HG02623 (cell line): Measurements from ENCODE around the gene ELOVL5.
"Not testable (repeated sequence)": the region's sequence is repeated elsewhere in the genome, so short reads cannot be mapped to it uniquely, and the experiment has no call there.

Experiments used
- ATAC-seq: cut with Tn5 transposase; IDR thresholded peaks from one replicate; pipeline ENCODE4 v1.9.1; 2021; ENCODE audit warnings: moderate library complexity; ENCODE audit not compliant: unreplicated experiment

ELOVL5 gene

DNA sequence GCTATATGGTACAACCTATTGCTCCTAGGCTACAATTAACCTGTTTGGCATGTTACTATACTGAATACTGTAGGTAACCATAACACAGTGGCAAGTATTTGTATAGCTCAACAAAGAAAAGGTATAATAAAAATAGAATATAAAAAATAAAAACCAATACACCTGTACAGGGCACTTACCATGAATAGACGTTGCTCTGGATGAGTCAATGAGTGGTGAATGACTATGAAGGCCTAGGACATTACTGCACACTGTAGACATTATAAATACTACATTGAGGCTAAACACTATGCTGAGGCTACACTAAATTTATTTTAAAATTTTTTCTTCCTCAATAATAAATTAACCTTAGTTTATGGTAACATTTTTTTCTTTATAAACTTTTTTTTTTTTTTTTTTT is 18.6 kb downstream of the ELOVL5 start:
- no peak for ATAC-seq

DNA sequence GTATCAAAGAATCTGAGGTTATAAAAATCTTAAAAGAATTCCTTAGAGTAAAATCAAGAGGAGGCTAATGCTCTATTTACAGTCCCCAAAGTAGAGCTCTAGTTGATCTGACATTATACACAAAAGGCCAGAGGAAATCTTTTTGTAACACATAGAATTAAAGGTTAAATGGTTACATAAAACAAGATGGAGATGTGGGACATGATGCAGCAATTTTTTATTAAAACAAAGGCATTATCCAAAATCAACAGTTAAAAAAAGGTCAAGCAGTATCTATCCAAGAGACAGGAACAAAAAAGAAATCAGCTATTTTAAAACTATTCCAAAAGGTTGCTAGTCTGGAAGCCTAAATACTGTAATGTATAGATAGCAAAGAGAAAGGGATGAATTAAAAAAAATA is 20.4 kb downstream of the ELOVL5 start:
- ATAC-seq = no peak

DNA sequence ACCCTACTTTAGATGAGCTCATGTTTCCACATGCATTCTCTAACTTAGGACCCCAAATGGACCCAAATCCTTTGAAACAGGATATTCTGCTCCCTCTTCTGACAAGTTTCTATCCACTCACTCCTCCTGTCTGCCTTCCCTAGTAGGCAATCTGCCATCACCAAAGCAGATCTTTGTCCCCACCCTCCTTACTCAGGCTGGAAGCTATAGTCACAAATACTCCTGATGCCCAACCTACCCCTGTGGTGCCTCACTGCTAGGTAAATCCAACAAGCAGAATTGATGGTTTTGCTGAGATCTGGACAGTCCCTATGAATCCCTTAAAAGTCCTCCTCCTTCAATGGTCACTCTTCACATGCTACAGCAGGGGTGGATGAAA is 21.7 kb downstream of the ELOVL5 start:
- no peak for ATAC-seq

DNA sequence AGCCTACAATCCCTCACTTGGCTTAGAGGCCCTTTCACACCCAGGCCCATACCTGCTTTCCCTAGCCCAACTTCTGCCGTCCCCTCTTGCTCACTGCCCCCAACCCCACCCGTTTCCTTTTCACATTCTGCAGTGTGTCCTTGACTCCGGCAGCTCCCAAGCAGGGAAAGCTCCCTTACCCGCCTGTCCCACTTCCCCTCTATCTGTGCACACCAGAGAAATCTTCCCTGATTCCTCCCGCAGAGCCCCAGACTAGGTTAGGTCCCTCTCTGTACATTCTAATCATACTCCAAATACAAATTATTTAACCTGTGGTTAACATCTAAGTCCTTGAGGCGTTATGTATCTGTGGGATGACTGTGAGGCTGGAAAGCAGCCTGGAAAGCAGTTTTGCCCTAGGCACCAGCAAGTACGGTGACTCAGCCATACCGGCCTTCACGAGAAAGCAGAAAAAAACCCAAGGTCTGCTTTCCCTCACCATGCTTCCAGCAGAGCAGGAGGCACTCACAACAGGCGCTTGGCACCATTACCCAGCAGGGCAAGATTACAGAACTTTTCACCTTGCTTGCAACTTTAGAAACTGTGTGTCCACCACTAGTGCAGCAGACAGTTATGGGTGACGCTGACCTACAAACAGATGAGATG is 22.3 kb downstream of the ELOVL5 start:
- no peak for ATAC-seq

DNA sequence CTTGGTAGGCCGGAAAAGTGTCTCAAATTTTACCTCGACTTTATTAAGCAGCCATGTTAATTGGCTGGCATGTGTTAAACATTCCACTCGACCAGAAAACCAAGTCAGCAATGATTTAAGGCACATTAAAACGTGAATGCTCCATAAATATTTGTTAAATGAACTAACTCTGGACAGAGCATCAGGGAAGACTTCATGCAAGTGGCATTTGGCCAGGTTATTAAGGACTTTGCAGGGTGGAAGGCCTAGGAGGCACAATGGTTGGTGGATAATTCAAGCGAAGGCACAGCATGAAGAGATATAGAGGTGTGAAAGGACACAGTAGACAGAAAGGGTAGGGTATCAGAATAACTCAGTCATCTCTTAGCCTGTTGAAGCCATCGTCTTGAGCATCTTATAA is 23.0 kb downstream of the ELOVL5 start:
- ATAC-seq = no peak

DNA sequence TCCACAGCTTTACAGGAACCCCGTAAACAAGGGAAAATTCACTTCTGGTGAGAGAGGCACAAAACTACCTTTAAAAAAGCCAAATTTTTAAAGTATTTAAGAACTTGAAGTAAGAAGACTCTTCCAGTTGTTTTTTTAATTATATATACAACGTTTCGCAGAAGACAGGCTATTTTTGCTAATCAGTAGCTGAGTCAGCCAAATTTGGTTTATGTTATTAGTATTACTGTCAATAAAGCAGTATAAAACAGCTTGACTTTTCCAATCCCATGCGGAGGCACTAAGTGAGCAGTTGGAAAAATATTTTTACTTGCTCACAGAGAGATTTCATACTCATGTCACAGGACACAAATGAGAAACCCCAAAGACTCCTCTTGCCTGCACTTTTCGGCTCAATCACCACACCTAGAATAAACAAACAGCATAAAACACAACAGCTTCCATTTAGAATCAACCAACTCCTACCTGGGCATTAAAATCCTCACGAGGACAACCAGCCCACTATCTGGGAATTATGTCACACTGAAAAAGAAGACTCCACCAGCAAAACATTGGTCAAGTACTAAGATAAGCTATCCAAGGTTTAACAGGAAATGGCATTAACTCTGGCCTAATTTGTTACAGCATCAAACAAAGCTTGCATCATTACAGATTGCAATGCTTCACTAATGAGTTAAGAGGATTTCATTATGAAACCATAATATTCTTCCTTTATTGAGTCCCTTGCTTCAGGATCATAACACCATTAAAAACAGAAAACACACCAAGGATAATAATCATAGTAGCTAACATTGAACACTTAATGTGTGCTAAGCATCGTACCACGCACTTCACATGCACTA is 26.3 kb downstream of the ELOVL5 start:
- ATAC-seq = no peak

DNA sequence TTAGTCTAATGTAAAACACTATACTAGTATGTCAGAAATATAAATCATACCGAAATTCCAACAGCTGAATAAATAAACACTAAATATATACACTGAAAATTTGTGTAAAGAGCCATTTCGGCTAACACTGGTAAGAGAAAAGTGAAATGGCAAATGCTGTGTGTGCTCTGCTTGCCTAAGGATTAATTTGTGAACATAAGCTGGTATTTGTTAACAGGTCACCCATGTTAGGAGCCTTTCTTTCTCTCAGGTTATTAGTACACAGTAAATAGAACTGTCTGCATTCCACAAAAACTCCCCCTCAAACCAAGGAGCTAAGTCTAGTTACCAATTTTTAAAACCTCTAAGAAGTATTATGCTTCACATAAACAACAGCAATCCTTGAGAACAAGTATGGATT is 27.0 kb downstream of the ELOVL5 start:
- no peak for ATAC-seq

DNA sequence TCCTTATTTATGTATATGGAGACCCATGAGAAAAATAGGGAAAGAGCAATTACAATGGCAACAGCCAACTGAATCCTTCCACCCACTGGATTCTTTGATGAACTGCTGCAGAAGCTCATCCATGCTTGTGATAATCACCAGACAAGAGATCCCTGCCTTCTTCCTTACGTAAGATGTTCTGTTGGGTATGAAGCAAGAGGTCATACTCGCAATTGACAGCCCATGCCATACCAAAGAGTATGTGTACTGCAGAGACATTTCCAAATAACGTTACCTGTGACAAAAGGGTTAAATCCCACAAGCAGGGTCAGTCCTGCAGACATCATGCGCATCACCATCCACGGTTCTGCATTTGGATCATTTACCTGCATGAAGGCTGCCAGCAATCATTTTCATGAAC is 27.8 kb downstream of the ELOVL5 start:
- ATAC-seq = no peak

DNA sequence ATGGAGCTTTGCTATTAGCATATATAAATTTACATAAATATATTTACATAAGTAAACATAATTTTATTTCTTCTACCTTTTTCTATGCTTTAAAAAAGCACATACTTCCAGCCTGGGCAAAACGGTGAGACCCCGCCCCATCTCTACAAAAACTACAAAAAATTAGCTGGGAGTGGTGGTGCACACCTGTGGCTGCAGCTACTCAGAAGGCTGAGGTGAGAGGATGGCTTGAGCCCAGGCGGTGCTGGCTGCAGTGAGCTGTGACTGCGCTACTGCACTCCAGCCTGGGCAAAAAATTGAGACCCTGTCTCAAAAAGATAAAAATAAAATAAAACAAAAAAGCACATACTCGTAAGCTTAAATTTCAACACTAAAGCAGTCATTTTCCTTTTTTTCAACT is 30.3 kb downstream of the ELOVL5 start:
- no peak for ATAC-seq

DNA sequence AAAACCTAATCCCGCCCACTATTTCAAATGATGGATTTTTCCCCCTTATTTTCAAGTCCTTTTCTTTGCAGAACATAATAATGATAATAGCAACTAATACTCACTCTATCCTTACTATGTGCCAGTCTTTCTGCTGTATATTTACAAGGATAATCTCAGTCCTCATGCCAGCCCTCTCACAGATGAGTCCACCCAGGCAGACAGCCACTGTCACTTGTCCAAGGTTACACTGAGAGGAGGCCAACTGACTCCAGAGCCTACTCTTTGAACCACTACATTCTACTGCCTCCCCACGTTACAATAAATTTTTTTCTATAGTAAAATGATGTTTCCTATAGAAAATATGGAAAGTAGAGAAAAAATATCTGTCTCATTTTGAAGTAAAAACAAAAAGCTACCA is 30.9 kb downstream of the ELOVL5 start:
- ATAC-seq = no peak

DNA sequence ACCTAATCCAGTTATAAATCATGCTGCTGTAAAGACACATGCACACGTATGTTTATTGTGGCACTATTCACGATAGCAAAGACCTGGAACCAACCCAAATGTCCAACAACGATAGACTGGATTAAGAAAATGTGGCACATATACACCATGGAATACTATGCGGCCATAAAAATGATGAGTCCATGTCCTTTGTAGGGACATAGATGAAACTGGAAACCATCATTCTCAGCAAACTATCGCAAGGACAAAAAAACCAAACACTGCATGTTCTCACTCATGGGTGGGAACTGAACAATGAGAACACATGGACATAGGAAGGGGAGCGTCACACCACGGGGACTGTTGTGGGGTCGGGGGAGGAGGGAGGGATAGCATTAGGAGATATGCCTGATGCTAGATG is 31.5 kb downstream of the ELOVL5 start:
- not testable (repeated sequence) for ATAC-seq

DNA sequence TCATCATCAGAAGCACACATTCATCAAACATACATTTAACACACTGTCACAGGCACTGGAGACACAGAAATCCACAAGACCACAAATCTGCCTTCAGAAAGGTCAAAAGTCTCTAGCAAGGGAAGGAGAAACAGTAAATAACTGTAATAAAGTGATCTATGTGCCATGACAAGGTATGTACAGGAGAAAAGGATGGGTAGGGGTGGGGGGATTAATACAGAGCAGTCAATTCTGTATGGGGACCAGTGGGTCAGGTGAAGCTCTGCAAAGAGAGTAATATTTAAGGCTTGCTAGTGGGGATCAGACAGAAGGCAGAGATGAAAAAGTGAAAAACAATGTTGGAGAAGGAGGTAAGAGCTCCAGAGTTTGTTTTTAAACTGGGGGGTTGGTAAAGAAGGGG is 32.6 kb downstream of the ELOVL5 start:
- no peak for ATAC-seq

DNA sequence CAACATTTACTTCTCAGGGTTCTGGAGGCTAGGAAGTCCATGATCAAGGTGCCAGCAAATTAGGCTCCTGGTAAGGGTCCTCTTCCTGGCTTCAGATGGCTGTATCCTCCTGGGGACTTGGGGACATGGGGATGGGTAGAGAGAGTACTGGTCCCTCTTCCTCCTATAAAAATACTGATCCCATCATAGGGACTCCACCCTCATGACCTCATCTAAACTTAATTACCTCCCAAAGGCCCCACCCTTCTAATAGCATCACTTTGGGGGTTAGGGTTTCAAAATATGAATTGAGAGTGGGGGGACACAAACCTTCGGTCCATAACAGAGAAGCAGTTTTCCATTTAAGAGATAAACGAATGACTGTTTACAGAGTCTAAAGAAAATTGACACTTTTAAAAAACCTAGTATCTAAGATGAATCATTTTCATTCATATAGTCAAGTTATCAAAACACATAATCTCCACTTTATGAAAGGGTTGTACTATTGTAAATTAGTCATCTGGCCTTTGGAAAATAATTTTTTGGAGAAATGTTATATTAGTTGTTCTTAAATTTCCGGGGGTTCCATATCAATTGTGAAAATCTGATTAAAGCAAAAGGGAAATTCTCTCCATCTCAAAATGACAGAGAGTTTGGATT is 33.5 kb downstream of the ELOVL5 start:
- ATAC-seq = no peak

DNA sequence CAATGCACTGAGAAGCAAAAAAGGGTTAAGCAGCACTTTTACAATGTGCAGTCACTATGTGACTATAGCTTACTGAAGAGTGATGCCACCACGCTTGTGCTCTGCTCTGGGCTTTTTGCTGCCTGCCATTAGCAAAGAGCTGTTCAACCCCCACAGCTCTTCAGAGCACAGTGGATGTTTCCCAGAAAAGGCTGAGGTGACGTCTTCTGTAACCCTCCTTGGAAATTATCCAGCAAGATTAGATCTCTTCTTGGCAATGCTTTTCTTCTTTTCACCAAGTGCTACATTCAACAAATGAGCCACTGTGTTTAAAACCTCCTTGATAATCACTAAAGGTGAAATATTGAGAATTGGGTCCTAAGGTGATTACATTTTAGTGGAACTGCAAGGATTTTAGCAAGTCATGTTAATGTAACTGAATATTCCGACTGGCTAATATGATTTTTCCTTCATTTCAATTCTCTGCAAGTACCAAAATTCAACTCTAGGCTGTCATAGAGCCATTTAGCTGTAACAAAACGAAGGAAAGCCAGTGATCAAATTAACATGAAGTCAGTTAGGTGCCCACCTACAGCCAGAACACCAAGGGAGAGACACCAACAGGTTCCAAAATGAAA is 34.9 kb downstream of the ELOVL5 start:
- ATAC-seq = no peak

DNA sequence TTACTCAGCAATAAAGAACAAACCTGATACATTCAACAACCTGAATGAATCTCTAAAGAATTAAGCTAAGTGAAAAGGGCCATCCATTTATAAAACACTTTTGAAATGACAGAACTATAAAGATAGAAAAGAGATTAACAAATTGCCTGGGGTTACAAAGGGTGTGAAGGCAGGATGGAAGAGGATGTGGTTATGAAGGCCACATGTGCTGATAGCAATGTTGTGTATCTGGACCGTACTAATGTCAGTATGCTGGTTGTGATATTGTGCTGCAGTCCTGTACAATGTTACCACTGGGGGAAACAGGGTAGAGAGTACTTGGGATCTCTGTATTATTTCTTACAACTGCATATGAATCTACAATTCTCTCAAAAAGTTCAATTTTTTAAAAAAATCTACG is 36.4 kb downstream of the ELOVL5 start:
- ATAC-seq = peak; percentile 36

DNA sequence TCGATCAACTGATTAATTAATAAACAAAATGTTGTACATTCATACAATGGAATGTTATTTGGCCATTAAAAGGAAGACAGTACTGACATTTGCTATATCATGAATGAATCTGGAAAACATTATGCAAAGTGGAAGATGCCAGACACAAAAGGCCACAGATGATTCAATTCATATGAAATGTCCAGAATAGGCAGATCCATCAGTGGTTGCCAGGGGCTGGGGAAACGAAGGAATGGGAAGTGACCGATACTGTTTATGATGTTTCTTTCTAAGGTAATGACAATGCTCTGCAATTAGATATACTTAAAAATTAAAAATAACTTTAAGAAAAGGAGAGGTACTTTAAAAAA is 37.2 kb downstream of the ELOVL5 start:
- ATAC-seq = no peak

DNA sequence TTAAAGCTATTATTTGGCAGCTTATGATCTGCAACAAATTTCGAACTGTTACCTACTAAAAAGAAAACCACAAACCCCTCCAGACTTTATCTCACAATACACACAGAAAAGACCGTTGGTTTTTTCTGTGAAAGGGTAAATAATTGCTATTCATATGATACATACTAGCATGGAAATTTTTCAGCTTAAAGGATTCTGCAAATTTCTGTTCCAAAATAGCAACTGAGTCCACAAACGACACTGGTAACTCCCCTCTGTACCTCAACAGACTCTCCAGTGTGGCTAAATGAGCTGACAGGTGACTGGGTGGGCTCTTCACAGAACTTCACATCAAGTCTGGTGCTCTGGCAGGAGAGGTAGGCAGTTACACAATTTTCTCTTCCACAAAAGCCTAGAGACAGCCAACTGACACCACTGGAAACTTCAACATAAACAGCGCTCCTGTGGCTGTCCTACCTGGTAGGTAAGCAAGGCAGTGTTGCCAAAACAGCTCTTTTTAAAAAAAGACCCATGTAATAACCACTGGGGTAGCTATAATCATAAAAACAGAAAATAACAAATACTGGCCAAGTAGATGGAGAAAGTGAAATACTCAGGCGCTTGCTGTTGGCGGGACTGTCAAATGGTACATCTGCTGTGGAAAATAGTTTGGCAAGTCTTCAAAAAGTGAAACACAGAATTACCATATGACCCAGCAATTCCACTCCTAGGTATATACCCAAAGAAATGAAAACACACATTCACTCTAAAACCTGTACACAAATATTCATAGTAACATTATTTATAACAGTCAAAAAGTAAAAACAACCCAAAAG is 37.8 kb downstream of the ELOVL5 start:
- no peak for ATAC-seq

DNA sequence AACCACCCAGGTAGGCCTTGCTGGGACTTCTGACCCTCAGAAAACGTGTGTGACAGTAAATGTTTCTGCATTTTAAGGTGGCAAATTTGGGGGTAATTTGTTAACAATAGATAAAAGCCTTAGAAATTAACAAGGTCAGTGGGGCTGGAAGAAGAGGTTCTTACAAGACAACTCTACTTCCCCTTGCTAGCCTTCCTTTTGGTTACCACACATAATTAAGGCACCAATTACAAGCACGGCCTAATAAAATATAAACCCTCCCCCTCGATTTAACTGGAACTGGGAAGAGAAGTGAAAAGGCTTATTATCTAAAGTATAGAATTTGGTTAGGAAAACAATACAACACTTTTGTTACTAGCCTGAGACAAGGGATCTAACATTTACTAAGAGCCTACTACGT is 38.8 kb downstream of the ELOVL5 start:
- peak; percentile 4 for ATAC-seq

DNA sequence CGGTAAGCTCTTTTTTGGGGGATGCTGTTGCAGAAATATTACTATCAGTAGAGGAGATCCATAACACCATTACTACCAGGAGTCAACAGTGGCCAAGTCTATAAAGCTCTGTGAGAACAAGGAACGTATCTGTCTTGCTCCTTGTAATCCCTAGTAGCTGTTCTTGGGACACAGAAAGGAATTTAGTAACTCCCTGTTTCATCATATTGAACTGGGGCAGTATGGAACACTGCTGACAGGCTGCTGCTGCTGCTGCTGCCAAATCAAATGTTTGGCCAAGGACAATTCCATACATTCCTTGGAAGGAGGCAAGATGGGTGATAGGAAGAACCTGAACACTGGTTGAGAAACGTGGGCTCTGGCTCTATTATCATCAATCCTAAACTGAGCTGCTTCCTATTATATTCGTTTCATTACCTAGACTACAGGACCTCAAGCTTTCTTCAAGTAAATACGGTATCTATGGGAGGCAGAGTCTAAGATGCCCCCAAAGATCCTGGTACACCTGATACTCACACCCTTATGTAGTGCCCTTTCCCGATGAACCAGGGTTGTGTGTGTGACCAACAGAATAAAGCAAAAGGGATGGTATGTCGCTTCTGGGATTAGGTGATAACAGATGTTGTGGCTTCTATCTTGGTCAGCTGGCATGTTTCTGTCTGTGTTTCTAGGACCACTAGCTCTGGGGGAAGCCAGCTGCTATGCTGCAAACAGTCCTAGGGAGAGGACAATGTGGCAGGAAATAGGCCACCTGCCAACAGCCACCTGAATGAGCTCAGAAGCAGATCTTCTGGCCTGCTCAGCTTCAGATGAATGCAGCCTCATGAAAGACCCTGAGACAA is 39.5 kb downstream of the ELOVL5 start:
- peak; percentile 60 for ATAC-seq

DNA sequence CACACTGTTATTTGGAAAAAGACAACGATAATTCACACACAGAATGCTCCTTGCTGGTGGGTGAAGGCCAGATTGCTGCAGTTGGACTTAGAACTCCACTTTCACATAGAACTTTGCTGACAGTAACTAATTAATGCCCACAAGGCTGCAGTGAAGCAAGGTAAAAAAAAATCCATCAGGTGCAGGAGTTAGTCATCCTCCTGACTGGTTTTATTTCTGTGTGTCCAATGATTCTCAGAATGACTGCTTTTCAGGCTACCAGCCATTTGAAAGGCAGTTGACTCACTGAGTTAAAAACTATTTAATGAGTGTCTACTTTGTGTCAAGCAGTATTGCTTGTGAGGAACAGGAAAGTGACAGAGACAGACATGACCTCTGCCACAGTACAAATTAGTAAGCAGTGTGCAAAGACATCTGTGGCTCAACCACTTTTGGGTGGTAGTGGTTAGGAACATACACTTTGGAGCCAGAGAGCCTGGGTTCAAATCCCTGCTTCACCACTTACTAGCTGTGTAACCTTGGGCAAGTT is 41.9 kb downstream of the ELOVL5 start:
- ATAC-seq = peak; percentile 59
